Measurements from ENCODE around the gene XIRP1. TPM values are rescaled to one million over a fixed set of nuclear protein-coding genes. Genes with fewer than 3 reads are reported as not detected.
"Not testable (repeated sequence)": the region's sequence is repeated elsewhere in the genome, so short reads cannot be mapped to it uniquely, and the experiment has no call there.

Gene XIRP1
- total RNA-seq, 1 donor from 2014 or later, result not detected

DNA sequence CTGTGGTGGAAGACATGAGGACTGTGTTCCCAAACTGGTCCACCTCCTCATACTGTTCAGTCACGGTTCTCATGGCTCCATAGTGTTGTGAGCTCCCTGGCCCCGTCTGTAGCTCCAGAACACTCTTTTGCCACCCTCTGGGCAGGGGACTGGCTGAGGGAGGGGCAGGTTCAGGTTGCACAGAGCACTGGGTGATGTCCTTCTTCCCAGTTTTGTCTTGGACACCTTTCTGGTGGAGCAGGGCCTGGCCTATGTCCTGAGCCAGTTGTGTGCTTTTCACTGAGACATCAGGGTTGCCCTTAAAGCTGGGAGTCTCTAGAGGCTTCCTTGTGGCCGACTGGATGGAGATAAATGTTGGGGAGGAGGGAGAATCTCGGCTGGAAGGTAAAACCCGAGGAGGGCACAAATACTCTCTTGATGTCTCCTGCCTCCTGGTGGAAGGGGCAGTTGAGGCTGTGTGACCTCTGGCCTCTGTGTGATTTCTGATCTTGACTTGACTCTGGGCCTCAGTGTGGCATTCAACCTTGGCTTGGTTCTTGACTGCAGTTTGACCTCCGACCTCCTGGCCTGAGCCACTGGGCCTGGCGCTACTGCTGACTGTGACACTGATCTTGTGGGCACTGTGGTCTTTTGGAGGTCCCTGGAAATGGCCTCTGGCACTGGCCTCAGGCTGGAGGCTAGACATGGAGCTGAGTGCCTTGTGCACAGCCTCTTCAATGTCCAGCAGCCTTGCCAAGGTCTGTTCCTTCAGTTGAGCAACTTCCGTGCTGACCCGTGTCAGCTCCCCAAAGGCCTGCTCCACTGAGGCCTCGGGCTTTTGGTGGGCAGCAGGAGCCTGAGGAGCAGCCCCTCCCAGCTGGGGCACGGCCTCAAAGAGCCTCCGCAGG, 8.1 kb downstream of the XIRP1 start:
- DNase-seq, result no peak

DNA sequence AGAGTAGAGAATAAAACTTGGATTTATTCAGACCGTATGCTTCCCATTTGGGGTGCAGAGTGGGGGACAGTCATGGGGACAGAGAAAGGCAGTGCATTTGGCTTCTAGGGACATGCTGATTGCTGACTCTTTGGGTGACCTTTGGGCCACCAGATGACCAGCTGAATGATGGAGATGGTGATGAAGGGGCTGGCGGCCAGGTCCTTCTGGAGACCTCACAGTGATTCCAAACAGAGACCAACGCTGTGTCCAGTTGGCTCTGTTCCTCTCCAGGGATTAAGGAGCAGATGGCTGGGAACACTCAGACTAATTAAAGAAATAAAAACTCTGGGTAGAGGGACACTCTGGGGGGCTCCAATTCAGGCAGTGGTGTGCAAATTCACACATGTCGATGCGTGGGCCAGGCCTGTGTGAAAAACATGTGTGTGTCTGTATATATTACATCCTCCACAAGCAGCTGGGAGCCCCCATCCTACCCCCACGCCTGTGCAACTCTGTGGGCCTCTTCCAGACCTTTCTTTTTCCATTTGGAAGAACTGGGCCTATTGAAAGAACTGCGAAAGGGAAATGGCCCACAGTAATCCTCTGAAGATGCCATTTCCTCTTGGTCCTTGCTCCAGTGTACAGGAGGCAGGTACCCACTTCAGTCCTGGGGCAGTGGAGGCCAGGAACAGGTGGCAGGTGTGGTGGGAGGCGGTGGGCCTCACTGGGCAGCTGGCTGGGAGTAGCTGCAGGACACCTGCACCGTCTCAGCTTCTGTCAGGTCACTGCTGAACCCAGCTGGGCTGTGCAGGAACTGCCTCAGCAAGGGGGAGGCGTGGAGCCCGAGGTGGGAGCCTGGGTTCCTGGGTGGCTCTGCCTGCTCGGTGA, 8.9 kb downstream of the XIRP1 start:
- DNase-seq, result no peak

DNA sequence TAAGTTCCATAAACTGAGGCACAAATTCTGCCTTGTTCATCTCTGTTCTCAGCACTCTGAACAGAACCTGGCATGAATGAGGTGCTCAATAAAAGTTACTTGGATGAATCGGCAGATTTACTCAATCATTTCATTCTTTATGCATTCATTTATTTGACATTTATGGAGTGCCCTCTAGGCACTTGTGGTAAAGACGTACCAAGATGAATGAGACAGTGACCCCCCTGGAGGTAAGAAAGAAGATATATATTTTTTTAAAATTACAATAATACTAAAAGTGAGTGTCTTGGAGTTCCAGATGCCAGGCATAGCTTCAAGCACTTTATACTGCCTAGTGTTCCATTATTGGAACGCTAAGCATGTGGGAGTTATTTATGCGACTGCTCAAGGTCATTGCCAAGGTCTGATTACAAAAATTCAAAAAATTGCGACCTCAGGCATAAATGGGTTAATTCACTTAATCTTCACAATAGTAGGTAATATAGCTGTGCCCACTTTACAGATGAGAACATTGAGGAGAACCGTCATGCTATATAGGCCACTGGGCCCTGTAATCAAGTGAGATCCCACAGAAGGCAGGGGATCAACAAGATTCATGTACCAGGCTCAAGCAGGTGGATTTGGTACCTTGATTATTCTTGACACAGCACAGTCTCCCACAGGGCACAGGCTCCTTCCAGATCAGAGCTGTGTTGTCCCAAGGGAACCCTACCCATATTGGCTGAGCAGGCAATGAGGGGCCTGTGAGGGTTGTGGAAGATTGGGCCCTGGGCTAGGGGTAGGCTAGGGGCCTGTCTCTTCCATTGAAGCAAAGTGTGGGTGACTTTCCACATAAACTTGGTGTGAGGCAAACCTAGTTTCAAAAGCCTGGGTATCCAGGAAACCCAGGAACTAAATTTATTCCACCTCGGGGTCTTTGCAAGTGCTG, 10.7 kb downstream of the XIRP1 start:
- no peak for DNase-seq

GRCh38 chr3:39180546-39181346, 11.6 kb downstream of the XIRP1 start:
- DNase-seq, result peak; percentile 85

DNA sequence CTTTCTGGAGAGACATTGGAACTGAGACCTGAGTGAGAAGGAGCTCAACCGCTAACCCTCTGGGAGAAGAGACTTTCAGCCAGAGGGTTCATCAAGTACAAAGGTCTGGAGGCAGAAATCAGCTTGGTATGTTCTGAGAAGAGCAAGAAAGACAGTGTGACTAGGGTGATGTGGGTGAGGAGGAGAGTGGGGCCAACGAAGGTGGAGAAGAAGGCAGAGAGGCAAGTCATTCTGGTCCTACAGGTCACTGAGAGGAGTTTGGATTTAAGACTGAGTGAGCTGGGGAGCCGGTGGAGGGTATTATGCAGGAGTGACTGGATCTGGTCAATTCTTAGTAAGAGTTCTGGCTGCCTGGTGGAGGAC, 12.2 kb downstream of the XIRP1 start:
- no peak for DNase-seq

- DNase-seq, result peak; percentile 87
Measured at GRCh38 chr3:39178553-39178952, 13.8 kb downstream of the XIRP1 start.

DNA sequence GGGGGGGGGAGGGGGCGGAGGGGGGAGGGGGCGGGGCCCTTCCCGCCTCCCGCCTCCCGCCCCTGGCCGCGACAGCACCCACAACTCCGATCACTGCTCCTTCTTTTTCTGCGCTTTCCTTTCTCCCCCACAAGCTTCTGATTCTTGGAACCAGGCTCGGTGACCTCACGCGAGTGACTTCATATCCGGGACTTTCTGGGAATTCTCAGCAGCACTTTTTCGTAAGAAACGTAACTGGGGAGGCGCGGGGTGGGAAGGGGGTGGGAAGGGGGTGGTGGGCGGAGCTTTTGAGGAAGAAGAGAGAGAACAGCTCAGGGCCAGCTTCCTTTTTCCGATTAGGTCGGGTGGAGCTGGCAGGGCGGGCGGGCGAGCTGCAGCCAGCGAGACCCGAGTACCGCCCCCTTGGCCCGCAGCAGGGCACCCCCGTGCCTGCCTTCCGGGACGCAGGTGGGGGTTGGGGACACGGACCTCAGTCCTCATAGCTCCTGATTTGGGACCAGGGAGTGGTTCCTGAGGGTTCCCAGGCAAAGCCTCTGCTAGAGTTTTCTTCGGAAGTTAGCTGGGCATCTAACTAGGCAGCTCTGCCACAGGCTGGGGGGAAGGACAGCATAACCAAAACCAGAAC, 14.6 kb downstream of the XIRP1 start:
- DNase-seq, result peak; percentile 98

DNA sequence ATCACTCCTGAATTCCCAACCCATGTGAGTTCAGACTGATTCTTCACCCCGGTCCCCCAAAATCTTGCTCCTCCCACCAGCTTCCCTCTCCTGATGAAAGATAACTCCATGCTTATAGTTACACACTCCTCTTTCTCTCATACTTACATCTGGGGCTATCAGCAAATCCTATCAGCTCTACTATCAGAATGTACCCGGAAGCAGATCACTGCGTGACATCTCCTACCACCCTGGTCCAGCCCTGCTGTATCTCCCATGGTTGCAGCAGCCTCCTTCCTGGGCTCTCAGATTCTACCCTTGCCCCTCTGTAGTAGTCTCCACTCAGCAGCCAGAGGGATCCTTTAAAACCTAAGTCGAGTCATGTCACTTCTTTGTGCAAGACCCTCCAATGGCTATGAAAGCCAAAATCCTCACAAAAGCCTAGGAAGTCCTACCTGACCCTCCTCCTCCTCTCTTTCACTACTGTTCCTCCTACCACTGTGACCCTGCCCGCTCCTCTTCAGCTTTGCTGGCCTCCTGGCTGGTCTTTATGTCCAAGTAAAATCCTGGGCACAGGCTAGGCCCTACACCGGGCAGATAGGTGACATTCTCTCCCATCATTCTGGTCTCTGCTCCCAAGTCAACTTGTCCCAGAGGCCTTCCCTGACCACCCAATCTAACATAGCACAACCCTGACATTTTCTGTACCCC, 16.2 kb downstream of the XIRP1 start:
- no peak for DNase-seq

DNA sequence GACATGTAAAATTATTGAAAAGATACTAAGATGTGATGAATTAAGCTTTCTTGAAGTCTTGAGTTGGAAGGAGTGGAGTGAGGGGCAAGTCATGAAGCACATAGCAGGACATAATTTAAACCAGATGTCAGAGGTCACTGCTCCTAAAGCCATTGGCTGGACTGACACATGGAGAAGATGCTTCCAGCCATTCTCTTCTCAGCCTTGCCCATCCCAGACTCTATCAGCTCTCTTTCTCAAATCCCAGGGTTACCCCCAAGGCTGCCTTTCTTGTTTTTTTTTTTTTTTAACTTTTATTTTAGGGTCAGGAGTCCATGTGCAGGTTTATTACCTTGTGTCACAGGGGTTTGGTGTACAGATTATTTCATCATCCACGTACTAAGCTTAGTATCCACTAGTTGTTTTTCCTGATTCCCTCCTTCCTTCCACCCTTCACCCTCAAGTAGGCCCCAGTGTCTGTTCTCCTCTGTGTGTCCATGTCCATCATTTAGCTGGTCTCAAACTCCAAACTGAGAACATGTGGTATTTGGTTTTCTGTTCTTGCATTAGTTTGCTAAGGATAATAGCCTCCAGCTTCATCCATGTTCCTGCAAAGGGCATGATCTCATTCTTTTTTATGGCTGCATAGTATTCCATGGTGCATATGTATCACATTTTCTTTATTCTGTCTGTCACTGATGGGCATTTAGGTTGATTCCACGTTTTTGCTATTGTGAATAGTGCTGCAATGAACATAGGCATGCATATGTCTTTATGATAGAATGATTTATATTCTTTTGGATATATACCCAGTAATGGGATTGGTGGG, 18.9 kb downstream of the XIRP1 start:
- DNase-seq, result no peak

DNA sequence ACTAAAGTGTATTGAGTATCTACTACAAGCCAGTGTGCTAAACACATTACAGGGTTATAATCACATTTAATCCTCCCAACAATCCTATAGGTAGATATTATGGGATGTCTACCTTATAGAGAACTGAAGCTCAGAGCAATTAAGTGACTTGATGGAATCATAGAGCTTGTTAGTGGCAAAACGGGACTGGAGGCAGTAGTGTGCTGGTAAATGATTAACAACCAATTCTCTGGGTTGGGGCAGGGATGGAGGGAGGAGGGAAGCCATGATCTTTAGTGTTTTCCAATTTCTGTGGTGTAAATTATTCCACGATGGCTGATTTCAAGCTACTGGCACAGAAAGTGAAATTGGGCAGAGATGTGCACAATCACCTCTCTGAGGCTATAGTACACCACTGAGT, 20.5 kb downstream of the XIRP1 start:
- DNase-seq, result no peak

- DNase-seq, result not testable (repeated sequence)
Measured at GRCh38 chr3:39170877-39171276, 21.5 kb downstream of the XIRP1 start.

DNA sequence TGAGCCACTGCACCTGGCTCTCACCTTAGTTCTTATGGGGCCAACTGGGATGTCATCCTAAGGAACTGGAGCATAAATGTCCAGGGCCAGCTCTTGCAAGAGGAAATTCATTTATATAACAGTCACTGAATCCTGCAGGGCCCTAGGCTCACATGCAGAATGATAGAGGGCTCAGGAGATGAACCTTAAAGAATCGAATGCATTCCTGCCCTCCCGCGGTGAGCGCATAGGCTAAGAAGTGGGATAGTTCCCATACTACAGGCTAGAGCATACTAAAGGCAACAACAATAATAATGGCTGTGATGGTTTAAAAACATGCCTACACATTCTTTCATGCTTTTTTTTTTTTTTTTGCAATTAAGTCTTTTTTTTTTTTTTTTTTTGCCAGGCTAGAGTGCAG, 21.9 kb downstream of the XIRP1 start:
- no peak for DNase-seq

DNA sequence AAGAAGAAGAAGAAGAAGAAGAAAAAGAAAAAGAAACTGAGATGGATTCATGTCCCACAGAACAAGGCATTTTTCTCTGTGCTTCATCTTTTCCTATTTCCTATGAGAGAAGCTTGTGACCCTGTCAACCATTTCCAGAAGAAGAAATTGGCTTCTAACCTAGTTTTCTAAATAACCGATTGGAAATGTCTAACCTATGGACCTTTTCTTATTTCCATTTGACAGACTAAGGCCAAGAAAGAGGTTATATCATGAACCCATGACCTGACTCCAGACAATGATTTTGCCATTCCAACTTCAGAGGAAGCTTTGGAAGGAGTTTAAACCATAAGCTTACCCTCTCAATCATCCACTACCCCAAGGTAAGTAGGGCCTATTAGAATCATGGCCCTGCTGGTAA, 22.7 kb downstream of the XIRP1 start:
- no peak for DNase-seq

DNA sequence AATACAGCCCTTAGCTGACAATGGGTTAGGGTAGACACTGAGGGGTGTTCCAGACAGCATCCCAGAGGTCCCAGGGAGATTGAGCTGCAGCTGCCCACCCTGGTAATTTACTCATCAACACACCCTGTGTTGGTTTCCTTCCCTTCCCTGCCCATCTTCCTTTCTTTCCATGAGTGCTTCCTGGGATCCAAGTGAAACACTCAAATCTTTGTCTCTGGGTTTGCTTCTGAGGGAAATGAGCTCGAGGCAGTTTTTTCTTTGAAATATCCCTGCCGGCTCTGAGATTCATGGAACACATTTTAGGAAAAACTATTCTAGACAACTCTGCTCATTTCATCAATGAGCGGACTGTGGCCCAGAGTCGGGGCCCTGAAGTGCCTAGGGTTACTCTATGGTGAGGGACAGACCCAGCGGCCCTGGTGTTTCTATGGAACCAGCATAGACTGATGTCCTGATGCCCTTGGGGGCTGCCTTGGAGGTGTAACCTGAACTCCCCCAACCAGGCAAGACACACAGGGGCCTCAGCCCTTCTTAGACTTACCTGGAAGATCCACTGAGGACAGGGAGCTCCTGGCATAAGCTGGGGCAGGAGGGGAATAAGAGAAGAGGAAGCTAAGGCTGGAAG, 24.1 kb downstream of the XIRP1 start:
- DNase-seq, result no peak

DNA sequence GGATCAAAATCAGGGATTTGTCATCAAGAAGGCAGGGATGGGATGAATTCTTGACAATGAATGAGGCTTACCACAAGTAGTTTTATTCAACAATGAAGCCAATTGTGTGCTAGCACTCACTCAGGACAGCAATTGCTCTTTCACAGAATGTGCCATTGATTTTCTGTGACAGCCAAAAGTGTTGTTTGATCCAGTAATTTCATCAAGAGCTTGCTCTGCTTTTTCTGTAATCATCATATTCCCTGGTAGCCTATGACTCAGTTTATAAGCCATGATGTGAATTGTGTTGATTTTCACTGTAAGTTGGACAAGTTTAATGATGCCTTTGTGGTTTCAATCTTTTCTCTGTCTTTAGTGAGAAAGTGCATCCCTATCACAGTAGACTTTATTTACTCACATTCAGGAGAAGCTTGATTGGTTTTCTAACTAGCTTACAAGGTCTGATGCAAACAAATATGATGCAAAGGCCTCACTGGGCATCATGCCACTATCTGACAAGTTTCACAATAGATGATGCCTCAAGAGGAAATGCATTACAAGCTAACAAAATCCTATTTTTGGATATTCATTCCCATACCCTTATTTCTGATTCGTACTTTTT, 25.4 kb downstream of the XIRP1 start:
- DNase-seq, result peak; percentile 83

- peak; percentile 91 for DNase-seq
Measured at GRCh38 chr3:39166134-39166710, 26.2 kb downstream of the XIRP1 start.

DNA sequence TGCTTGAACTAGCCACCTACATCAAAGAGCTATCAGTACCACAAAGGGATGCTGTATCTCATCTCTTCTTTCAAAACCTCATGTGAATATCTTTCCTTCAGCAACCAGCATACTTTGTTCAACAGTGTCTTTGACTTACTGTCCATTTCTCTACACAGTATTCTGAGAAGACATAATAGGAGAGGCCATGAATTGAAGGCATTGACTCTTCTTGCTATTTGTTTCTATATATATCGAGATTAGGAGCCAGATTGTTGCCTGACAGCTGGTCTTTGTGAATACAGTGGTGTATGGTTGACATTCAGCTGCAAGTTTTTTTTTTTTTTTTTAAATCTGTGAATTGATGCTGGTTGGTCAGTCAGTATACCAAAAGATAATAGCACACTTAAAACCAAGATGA, 26.9 kb downstream of the XIRP1 start:
- no peak for DNase-seq

DNA sequence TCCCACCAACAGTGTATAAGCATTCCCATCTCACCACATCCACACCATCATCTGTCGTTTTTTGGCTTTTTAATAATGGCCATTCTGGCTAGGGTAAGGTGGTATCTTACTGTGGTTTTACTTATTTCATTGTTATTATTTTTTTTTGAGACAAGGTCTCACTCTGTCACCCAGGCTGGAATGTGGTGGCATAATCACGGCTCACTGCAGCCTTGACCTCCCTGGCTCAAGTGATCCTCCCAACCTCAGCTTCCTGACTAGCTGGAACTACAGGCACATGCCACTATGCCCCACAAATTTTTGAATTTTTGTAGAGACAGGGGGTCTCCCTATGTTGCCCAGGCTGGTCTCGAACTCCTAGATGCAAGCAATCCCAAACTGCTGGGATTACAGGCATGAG, 28.0 kb downstream of the XIRP1 start:
- DNase-seq, result no peak
